Endothelial cell of umbilical vein (primary cell): ENCODE data around the gene RXFP3. TPM values are rescaled to one million over a fixed set of nuclear protein-coding genes. Genes with fewer than 3 reads are reported as not detected.

ENCODE experiments used
- BruUV-seq: library from RNA; stranded (reverse); fragments of 400-500 nt; replicated peaks from 2 replicates; lab custom pipeline; 2021; lab: Mats Ljungman, UMichigan
- CTCF ChIA-PET: fragments of 300-600, 350-600 bp; sonication (Branson Sonifier 250); formaldehyde crosslinking; loops from one replicate; lab custom pipeline; 2021; ENCODE audit warnings: antibody characterized with exemption, inconsistent platforms; lab: Charles Lee
- POLR2A ChIA-PET: fragments of 300-600, 350-600 bp; sonication (Branson Sonifier 250); formaldehyde crosslinking; loops from one replicate; lab custom pipeline; 2021; ENCODE audit warnings: antibody characterized with exemption, inconsistent platforms; lab: Charles Lee
- DNase-seq: peaks from one replicate; pipeline ENCODE4 v3.0.0-alpha.2; 2011; ENCODE audit warnings: low read depth, low spot score
- FAIRE-seq: peaks from 2 replicates; lab custom pipeline; 2011; peaks lifted over from hg19 to GRCh38; lab: Jason Lieb, UNC
- H2AFZ ChIP-seq: 2 replicates; pipeline ENCODE4 v1.6.0; 2012; ENCODE audit warnings: low read depth, low read length, control low read depth, inconsistent platforms
- H3K27ac ChIP-seq: 2 replicates; pipeline ENCODE4 v1.5.1; 2011; ENCODE audit warnings: low read depth, mild to moderate bottlenecking, control low read depth, low read length, moderate library complexity; ENCODE audit not compliant: insufficient read depth
- H3K27me3 ChIP-seq, 2 experiments: 2 replicates each; pipeline versions ENCODE4 v1.6.0 to v1.6.1; 2011; ENCODE audit warnings: low read length in 2 of 2, mixed read lengths in 1 of 2; ENCODE audit not compliant: control insufficient read depth in 2 of 2, insufficient read depth in 2 of 2
- H3K36me3 ChIP-seq, 2 experiments: 2 replicates in 1 of 2; 3 replicates in 1 of 2; pipeline ENCODE4 v1.5.1; 2011; ENCODE audit warnings: low read length in 2 of 2, mild to moderate bottlenecking in 1 of 2, moderate library complexity in 1 of 2; ENCODE audit not compliant: control insufficient read depth in 2 of 2, insufficient read depth in 2 of 2; ENCODE audit errors: extremely low read depth in 1 of 2
- H3K4me1 ChIP-seq: 3 replicates; pipeline ENCODE4 v1.5.1; 2011; ENCODE audit warnings: mild to moderate bottlenecking, low read length; ENCODE audit not compliant: control insufficient read depth, insufficient read depth; ENCODE audit errors: extremely low read depth
- H3K4me2 ChIP-seq: 2 replicates; pipeline ENCODE4 v1.6.1; 2011; ENCODE audit warnings: low read length, control low read depth, mixed read lengths; ENCODE audit not compliant: insufficient read depth
- H3K4me3 ChIP-seq, 3 experiments: fragments of 200-600 bp in 1 of 3; sonication (generic), shearing (Covaris generic) in 1 of 3; replicated peaks in 1 of 3; 2 replicates each; pipeline ENCODE4 v1.5.1; 2011 to 2016; ENCODE audit warnings: control low read depth in 3 of 3, low read length in 3 of 3, mild to moderate bottlenecking in 2 of 3, inconsistent platforms in 1 of 3, low read depth in 1 of 3, moderate library complexity in 1 of 3; ENCODE audit not compliant: insufficient read depth in 1 of 3
- H3K79me2 ChIP-seq: 2 replicates; pipeline ENCODE4 v1.6.0; 2012; ENCODE audit warnings: low read length, inconsistent platforms; ENCODE audit not compliant: control insufficient read depth, insufficient read depth
- H3K9ac ChIP-seq: replicated peaks from 2 replicates; pipeline ENCODE3; 2011; ENCODE audit warnings: low read length, control low read depth; ENCODE audit not compliant: insufficient read depth; ENCODE audit errors: extremely low read depth
- H3K9me1 ChIP-seq: replicated peaks from 3 replicates; pipeline ENCODE4 v1.6.0; 2011; ENCODE audit warnings: mild to moderate bottlenecking, low read length; ENCODE audit not compliant: control insufficient read depth, insufficient read depth; ENCODE audit errors: extremely low read depth
- H3K9me3 ChIP-seq: replicated peaks from 2 replicates; pipeline ENCODE4 v1.5.1; 2012; ENCODE audit warnings: low read length, inconsistent platforms; ENCODE audit not compliant: control insufficient read depth, insufficient read depth
- H4K20me1 ChIP-seq: replicated peaks from 2 replicates; pipeline ENCODE3; 2011; ENCODE audit warnings: mild to moderate bottlenecking, low read length; ENCODE audit not compliant: control insufficient read depth, insufficient read depth; ENCODE audit errors: extremely low read depth
- EZH2 ChIP-seq: IDR thresholded peaks from 2 replicates; pipeline ENCODE4 v1.6.1; 2012; ENCODE audit warnings: borderline replicate concordance, low read depth, mild to moderate bottlenecking, moderate library complexity, low read length, inconsistent platforms; ENCODE audit not compliant: severe bottlenecking
- FOS ChIP-seq: IDR thresholded peaks from 2 replicates; pipeline ENCODE4 v1.6.1; 2011; ENCODE audit warnings: mild to moderate bottlenecking, low read length, moderate library complexity, borderline replicate concordance; ENCODE audit not compliant: insufficient read depth
- GATA2 ChIP-seq: IDR thresholded peaks from 2 replicates; pipeline ENCODE4 v1.7.0; 2011; ENCODE audit warnings: low read depth, mild to moderate bottlenecking, moderate library complexity, mixed read lengths, low read length; ENCODE audit not compliant: insufficient read length, insufficient read depth
- JUN ChIP-seq: IDR thresholded peaks from 2 replicates; pipeline ENCODE4 v1.6.1; 2011; ENCODE audit warnings: borderline replicate concordance, low read depth; ENCODE audit not compliant: insufficient read length, insufficient read depth
- MYC ChIP-seq: IDR thresholded peaks from one replicate; pipeline ENCODE4 v1.6.1; 2011; ENCODE audit warnings: mild to moderate bottlenecking, low read depth, low read length
- POLR2A ChIP-seq: IDR thresholded peaks from 2 replicates; pipeline ENCODE4 v1.6.1; 2012; ENCODE audit warnings: low read depth, mild to moderate bottlenecking, control low read depth, low read length
- POLR2AphosphoS5 ChIP-seq: IDR thresholded peaks from 2 replicates; pipeline ENCODE4 v1.6.1; 2012; ENCODE audit warnings: low read depth, mild to moderate bottlenecking, control low read depth, low read length, moderate library complexity; ENCODE audit not compliant: insufficient read depth
- dilution Hi-C: fragments of 300-500 bp; cut with MboI; formaldehyde crosslinking; loops from one replicate; pipeline ENCODE4 v1.15.0; 2019; ENCODE audit warnings: low sequenced_read_pairs; ENCODE audit not compliant: extremely low pct_ligation_motif_present
- intact Hi-C: fragments of 100-400 bp; cut with micrococcal nuclease; formaldehyde crosslinking; loops from one replicate; pipeline ENCODE4 v1.10.0; 2022
- polyA plus RNA-seq, 4 experiments: library from polyadenylated mRNA; depleted of rRNA in 3 of 4; stranded (reverse) in 3 of 4; unstranded in 1 of 4; fragments of >200 nt; gene quantifications; 2 replicates each; pipeline versions ENCODE4 v1.2.1 to v1.2.3, GENCODE V29; 2011 to 2012; ENCODE audit warnings: missing spikeins in 1 of 4
- total RNA-seq: library from RNA; stranded (reverse); gene quantifications from 2 replicates; pipeline ENCODE4 v1.2.3, GENCODE V29; 2021
- TF ChIP-seq, protein P1 (sequence below): IDR thresholded peaks from 2 replicates; pipeline ENCODE4 v1.6.1; 2011; ENCODE audit not compliant: insufficient read depth, insufficient read length
- TF ChIP-seq, protein P2 (sequence below), 2 donors: IDR thresholded peaks; 1 replicate in 1 of 2; 2 replicates in 1 of 2; pipeline ENCODE4 v1.5.1; 2011; ENCODE audit warnings: low read length in 2 of 2, mild to moderate bottlenecking in 2 of 2, moderate library complexity in 2 of 2, control low read depth in 1 of 2, inconsistent platforms in 1 of 2, low read depth in 1 of 2; ENCODE audit not compliant: insufficient read depth in 1 of 2; ENCODE audit errors: extremely low read depth in 1 of 2

RXFP3 gene
- total and polyA plus RNA-seq, 2 donors (not counting 3 experiments of a cell fraction or from before 2014, with no cell fraction given): not detected

DNA sequence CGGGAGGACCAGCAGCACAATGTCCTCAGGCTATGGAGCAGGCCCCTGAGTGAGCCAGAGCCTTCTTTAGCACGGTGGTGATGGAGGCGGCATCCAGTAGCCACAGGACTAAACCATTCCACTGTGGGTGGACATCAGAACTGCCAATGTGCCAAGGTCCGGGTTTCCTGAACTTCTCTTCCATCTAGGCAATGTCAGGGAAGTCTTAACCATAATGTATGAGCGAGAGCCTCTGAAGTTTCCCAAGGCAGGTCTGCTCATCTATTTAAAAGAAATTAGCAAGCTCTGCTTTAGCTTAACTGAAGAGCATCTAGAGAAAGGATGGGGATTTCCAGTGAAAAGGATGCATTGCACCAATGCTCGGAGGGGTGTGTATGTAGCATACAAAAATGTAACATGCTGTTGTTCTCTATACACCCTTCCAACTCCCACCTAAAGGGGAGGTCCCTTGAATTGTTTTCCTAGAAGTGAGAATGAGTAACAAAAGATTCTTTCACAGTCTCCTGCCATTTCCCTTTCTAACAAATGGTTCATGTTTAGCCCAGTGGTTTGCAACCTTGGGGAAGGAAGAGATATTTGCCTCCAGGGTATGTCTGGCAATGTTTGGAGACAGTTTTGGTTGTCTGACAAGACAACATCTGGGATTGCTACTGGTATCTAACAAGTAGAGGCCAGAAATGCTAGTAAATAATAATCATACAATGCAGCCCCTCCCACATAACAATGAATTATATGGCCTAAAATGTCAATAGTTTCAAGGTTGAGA is 6.1 kb upstream of the RXFP3 start:
- H3K4me3 ChIP-seq: no peak overlapping the region
- no peaks in the 10 kb centered on the region for H3K79me2 ChIP-seq
- CTCF ChIA-PET: no interaction called here
- no peaks in the 10 kb centered on the region for H3K9me1 ChIP-seq
- dilution Hi-C loops (no loop called here), intact Hi-C loops (no loop called here)
- no peak overlapping the region for H3K27ac ChIP-seq
- H3K4me1 ChIP-seq: peaks cover 9% of the 10 kb centered on the region
- TF ChIP-seq POLR2A (no peak), GATA2 (no peak), FOS (no peak), EZH2 (no peak), MYC (no peak), JUN (no peak), POLR2AphosphoS5 (no peak)
- TF ChIP-seq, protein P1, sequence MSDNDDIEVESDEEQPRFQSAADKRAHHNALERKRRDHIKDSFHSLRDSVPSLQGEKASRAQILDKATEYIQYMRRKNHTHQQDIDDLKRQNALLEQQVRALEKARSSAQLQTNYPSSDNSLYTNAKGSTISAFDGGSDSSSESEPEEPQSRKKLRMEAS: no peak
- TF ChIP-seq, protein P2, sequence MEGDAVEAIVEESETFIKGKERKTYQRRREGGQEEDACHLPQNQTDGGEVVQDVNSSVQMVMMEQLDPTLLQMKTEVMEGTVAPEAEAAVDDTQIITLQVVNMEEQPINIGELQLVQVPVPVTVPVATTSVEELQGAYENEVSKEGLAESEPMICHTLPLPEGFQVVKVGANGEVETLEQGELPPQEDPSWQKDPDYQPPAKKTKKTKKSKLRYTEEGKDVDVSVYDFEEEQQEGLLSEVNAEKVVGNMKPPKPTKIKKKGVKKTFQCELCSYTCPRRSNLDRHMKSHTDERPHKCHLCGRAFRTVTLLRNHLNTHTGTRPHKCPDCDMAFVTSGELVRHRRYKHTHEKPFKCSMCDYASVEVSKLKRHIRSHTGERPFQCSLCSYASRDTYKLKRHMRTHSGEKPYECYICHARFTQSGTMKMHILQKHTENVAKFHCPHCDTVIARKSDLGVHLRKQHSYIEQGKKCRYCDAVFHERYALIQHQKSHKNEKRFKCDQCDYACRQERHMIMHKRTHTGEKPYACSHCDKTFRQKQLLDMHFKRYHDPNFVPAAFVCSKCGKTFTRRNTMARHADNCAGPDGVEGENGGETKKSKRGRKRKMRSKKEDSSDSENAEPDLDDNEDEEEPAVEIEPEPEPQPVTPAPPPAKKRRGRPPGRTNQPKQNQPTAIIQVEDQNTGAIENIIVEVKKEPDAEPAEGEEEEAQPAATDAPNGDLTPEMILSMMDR (IDR thresholded peaks at IDR 0.05; ENCODE audit: extremely low read depth in 1 of 2, insufficient read depth in 1 of 2, low read depth in 1 of 2, low read length in 2 of 2): no peak
- DNase-seq (no peak), FAIRE-seq (no peak)
- H3K36me3 ChIP-seq: no peaks in the 10 kb centered on the region
- H3K4me2 ChIP-seq: no peak overlapping the region
- no peaks in the 10 kb centered on the region for H4K20me1 ChIP-seq
- H3K9ac ChIP-seq: no peak overlapping the region
- no TSS peak for BruUV-seq
- no peaks in the 10 kb centered on the region for H3K9me3 ChIP-seq
- no peak overlapping the region for H2AFZ ChIP-seq
- H3K27me3 ChIP-seq: peaks cover 0 to under 1% of the 10 kb centered on the region in 2 experiments
- POLR2A ChIA-PET: no interaction called here
